Hepatocyte (in vitro differentiated cells): ENCODE results near the gene PRR35.

Source experiments
- CTCF ChIP-seq: fragments of 200-600 bp; sonication (generic); IDR thresholded peaks from 2 replicates; pipeline ENCODE4 v1.5.1; 2016; ENCODE audit warnings: antibody characterized with exemption, mild to moderate bottlenecking; ENCODE audit not compliant: poor library complexity
- EZH2 ChIP-seq: fragments of 200-600 bp; sonication (generic); IDR thresholded peaks from 2 replicates; pipeline ENCODE4 v1.6.1; 2016; ENCODE audit warnings: antibody characterized with exemption, mild to moderate bottlenecking, borderline replicate concordance

- no peak for TF ChIP-seq EZH2
- no peak for TF ChIP-seq CTCF
Observed at GRCh38 chr16:516301-516700, 43.9 kb upstream of the PRR35 start.
